DMS 273 (cell line): ENCODE measurements around the gene SDR39U1.
A peak's percentile ranks its signal among the peaks of the same experiment; 100 is the strongest.

Source experiments
- DNase-seq: peaks from one replicate; lab custom pipeline; 2025; ENCODE audit not compliant: unreplicated experiment; lab: John Stamatoyannopoulos, UW

The SDR39U1 gene

DNA sequence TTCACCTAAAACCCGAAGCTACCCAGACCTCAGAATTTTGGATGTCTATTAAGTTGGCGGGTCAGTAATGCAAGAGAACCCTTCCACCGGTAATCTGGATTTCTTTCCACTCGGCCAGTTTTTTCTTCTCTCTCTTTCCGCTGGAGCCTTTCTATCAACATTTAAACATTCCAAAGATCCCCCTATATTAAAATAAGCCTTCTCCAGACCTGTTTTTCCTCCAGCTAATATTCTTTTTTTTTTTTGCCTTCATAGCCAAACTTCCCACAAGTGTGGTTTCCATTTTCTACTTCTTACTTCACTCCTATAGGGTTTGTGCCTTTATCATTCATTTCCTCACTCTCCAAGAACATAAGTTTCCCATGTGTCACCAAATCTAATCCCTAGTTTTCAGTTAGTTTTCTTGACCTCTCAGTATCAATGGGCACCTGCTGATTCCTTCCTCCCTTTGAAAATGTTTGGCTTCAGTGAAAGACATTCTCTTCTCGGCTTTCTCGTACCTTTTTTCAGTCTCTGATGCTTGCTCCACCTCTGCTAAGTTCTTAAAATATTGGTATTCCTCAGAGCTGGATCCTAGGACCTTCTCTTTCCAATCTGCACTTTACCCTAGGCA is 583 bp upstream of the SDR39U1 start:
- no peak for DNase-seq

DNA sequence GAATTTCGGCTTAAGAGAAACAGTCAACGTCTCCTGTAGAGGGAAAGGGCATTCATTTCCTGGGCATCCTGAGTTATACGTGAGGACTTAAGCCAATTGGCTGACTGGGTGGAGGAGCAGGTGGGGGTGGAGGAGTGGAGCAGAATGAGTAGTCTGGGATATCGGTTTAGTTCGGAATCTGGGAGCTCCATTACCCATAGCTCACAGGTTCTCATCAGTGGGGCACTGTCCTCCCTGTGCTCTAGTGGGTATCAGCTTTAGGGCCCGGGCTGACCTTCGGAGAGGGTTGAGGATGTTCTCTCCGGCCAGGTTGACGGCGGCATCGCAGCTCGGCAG is 704 bp downstream of the SDR39U1 start:
- DNase-seq = peak; percentile 76

DNA sequence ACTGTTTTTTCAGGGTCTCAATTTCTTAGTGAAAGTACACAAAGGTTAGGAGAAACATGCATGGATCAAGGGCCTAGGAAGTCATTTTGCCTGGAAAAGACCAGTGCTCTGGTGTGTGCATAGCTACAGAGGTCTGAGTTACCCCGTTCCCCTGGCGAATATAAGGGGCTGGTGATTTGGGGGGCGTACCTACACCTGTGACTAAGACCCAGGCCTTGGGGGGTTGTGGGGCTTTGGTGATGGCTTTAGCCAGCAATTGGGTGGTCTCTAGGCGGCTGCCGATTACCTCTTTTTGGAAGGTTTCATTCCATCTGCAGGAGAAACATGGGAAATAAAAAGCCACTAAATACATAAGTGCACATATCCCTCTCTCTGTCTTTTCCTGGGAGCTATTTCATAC is 1.1 kb downstream of the SDR39U1 start:
- no peak for DNase-seq

DNA sequence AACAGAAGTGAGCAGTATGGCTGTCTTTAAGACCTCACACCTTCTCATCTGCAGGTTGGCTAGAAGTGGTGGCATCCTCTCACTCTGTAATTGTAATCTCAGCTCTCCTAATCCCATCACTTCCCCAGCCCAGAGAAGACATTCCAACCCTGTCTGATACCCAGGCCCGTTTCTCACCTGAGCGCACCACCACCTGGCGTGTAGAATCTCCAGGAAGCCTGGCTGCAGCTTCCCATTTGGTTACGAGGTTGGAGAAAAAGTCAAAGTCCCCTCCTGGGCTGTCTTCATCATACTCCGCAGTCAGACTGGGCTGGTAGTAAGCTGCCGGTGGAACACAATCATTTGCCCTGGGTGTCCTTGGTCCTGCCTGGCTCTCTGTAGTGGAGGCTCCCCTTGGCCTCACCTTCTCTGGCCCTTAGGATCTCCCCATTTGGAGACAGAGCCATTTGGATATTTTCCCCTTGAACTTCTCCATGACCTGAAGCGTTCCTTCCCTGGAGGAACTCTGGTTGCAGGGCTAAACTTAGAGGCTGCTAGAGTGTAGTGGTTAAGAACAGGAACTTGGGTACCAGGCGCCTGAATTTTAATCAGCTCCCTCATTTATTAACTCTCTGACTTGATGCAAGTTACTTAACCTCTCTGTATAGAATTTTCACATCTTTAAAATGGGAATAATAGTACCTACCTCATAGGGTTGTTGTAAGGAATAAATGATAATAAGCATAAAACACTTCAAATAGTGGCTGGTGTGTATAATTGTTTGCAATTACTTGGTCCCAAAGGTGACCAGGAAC is 1.8 kb downstream of the SDR39U1 start:
- DNase-seq = no peak

DNA sequence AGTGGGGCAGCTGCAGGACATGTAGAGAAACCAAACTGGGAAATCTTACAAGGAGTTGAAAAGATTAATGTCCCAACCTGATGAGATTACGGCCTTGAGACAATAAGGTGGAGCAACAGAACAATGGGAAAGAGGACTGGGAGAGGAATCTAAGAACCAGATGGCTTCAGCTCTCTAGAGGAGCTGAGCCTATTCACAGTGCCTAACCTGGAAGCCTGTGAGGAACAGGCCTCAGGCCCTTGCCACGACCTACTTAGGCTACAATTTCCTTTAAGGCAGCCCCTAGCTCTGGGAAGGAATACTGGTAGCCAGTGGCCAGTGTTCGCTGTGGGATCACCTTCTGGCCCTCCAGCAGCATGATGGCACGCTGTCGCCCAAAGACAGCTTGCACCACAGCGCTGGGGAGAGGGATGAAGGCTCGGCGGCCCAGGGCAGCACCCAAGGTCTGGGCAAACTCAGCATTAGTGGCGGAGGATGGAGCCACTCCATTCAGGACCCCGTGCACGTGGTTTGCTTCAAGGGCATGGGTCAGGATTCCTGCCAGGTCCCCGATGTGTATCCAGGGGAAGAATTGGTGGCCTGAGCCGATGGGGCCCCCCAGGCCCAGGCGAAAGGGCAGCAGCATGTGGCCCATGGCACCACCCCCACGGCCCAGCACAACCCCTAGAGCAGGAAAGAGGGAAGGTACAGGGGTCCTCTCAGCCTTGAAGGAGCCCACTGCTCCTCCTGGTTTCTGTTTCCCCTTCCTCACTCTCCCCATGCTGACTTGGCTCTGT is 2.6 kb downstream of the SDR39U1 start:
- DNase-seq = no peak

DNA sequence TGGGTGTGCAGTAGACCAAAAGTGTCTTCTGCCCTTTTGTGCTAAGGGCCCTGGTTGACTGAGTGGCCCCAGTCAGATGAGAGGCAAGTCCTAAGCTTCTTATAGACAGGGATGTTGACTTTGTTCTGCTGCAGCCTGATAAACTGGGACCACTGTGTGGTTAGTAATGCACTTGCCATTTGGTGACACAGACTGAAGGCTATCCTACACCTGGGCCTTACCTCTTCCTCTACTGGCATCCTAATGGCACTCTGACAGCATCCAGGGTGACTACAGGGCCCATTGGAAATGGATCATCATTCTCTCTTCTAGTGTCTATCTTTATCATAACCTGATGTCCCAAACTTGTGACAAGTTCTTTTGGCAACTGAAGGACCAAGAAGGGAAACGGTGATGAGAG is 3.3 kb downstream of the SDR39U1 start:
- DNase-seq = no peak

DNA sequence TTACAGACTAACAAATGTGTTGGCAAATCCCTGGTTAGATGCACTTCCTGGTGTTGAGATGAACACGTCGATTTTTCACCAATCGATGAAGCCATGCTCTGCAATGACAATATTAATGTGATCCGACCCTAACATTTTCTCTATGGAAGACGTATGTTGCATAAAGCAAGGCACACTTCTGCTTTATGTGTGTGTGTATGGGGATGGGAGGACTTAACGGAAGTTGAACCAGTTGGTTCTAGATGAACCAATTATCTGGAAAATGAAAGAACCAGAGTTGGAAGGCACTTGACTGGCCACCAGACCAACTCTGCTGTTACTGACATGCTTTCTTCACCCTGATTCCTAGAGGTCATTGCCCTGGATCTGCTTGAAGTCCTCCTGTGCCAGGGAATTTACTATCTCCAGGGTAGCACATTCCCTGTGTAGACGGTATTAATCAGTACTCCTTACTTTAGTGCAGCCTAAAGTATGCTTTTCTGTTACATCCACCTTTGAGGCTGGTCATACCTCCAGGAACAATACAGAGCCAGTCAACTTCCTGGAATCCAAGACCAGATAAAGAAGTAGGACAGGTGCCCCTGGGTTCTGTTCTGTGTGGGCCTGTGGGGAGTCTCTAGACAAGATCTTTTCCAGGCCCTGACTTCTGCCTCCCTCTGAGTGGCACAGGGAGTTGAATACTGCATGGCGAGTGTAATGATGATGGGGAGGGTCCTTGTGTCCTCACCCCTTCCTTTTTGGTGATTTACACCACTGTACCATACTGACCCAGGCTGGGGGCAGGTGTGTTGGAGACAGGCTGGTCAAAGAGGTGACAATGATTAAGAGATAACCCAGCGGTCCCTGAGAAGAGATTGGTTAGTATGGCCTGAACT is 4.1 kb downstream of the SDR39U1 start:
- no peak for DNase-seq

DNA sequence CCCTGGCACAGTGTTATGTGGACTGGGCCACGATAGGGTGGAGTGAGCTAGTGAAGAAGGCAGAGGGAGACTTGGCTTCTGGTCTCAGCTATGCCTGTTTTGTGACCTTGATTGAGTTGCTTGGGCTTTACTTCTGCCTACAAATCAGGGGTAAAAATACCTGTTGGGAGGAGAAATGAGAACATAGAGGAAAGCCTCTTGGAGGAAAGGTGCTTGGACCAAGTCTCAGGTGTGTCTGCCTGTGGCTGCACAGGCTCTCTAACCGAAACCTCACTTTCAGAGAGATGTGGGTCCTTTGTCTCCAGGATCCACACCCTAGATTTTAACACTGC is 4.9 kb downstream of the SDR39U1 start:
- DNase-seq = no peak

DNA sequence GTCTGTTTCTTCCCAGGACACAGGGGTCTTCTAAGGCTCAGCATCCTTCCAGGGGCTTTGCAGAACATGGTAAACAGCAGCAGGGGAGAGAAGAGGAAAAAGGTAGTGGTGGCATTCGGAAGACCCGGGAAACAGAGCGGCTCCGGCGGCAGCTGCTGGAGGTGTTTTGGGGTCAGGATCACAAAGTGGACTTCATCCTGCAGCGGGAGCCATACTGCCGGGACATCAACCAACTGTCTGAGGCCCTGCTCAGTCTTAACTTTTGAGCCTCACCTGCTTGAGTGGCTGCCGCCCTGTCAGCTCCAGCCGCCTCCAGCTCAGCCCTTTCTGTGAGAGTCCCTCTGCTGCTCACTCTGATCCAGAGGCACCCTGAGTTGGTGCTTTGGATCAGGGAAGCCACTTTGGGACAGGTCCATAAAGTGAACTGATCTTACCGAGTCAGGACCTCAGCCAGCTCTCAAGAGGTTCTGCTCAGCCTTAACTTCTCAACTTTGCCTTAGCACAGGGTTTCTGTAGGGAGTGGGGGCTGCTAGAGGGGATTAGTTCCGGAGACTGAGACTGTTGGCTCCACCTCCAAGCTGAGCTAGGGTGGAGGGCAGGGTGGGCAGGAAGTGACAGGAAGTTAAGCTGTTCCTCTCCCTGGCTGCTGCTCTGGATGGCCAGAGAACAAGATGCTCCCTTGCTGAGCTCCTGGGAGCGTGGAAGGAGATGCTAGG is 5.4 kb downstream of the SDR39U1 start:
- DNase-seq = no peak

DNA sequence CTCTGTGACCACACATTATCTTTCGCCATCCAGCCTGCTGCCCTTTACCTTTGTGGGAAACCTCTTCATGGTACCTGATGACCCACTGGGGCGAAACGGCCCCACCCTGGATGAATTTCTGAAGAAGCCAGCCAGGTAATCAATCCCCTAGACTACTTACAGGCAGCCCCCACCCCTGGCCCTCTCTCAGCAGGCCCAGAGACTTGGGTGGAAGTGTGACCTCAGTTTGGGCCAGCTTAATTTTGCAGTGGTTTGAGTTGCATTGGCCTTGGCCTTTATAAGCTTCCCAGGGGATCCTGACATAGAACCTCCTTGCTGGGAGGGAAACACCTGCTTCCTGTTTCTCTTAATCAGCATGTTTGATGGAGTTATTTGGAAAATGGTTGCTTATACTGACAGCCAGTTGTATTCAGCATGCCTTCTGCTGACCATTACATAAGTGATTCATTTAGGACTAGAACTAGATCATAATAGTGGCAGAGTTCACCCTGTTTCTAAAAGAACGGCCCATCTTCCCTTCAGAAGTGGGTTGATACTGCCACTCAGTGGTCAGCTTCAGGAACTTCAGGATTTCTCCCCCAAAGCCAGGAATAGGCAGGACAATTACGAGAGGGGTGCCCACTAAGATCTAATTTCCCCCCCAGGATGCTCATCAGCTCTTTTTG is 6.1 kb downstream of the SDR39U1 start:
- peak; percentile 80 for DNase-seq

DNA sequence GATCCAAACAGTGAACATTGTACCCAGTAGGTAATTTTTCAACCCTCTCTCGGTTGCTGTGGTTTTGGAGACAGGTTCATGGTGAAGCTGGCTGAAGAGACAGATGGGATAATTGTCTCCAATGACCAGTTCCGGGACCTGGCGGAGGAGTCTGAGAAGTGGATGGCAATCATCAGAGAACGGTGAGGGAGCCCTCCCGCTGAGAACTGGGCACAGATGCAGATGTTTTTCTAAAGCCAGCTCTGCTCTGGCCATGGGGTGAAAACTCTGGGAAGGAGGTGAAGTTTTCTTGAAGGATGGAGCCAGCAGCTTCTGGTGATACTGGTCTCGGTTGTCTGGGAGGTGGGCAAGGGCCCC is 6.6 kb downstream of the SDR39U1 start:
- no peak for DNase-seq

DNA sequence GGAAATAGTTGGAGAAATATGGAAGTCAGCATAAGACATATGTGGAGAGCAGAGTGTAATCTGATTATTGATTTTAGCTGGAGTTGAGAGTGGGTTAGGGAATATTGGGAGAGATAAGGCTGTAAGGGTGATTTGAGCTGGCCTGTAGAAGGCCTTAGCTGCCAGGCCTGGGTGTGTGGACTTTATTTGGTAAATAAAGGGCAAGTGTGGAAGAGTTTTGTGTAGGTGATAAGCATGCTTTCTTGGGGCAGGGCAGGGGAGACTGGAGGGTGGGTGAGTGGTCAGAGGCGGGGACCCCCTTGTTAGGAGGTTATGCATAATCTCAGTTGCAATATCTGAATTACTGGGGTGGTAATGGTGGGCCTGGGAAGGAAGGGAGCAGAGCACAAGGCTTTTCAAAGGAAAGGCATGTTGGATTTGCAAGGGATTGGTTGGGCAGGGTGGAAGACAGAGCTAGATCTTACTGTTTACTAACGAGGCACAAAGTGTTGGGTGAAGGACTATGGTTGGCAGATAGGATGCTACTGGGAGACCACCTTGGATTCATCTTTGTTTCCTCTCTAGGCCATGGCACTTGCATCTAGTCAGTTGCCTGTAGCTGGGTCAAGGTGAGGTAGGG is 7.3 kb downstream of the SDR39U1 start:
- DNase-seq = no peak

DNA sequence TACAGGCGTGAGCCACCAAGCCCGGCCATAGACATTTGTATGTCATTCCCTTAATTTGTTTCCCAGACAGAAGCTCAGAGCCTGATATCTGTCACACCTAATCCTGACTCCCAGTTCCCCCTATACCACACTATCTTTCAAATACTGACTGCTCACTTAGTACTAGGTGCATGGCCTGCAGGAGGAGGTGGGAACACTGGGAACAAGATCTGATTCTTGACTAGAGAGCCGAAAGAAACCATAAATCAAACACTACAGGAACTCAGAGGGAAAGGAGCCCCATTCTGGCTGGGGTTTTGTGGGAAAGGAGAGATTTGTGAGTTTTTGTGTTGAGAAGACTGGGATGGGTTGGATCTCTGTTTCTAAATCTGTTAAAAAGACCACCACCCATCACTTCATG is 7.9 kb downstream of the SDR39U1 start:
- no peak for DNase-seq

DNA sequence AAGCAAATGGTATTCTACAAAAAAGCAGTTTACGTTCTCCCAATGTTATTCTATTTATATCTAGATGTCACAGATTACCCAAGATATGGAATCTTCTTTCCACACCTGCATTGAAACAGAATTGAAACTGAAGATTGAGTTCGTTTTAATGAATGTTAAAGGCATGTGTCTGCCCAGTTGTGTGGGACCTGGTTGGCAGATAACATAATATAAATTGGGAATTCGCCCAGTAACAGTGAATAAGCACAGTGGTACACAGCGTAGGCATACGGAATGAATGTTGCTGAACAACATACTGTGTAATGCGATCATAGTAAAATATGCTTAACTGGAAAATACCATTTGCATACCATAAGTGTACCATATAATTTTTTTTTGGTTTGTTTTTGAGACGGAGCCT is 8.5 kb downstream of the SDR39U1 start:
- DNase-seq = no peak

DNA sequence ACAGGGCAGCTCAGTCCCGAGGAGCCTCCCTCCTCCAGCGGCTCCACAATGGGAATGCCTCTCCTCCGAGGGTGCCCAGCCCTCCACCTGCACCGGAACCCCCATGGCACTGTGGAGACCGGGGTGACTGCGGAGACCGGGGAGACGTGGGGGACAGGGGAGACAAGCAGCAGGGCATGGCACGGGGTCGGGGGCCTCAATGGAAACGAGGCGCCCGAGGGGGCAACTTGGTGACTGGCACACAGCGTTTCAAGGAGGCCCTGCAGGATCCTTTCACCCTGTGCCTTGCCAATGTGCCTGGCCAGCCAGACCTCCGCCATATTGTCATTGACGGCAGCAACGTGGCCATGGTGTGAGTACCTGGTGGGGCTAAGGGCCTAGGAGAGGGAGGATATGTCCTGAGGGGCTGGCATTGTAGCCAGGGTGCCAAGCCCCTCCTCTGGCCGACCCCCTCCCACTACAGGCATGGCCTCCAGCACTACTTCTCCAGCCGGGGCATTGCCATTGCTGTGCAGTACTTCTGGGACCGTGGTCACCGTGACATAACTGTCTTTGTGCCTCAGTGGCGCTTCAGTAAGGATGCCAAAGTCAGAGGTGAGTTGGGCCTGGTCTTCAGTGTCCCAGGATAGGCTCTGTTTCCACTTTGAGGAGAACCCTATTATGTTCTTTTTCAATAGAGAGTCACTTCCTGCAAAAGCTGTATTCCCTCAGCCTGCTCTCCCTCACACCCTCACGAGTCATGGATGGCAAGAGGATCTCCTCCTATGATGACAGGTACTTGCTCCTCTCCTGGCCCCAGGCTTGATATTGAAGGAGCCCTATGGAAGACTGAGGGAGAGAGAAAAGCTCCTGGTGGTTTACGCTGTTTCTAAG is 10.1 kb downstream of the SDR39U1 start:
- DNase-seq = no peak

DNA sequence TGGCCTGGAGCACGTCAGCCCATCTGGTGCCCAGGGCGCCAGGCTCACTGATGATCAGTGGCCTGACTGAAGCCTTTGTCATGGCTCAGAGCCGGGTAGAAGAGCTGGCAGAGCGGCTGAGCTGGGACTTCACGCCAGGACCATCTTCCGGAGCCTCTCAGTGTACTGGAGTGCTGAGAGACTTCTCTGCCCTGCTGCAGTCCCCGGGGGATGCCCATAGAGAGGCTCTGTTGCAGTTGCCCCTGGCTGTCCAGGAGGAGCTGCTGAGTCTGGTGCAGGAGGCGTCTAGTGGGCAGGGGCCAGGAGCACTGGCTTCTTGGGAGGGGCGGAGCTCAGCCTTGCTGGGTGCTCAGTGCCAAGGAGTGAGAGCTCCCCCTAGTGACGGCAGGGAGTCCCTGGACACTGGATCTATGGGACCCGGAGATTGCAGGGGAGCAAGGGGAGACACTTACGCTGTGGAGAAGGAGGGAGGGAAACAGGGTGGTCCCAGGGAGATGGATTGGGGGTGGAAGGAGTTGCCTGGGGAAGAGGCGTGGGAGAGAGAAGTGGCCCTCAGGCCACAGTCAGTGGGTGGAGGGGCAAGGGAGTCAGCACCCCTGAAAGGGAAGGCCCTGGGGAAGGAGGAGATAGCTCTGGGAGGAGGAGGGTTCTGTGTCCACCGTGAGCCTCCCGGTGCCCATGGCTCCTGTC is 10.9 kb downstream of the SDR39U1 start:
- DNase-seq = peak; percentile 97

DNA sequence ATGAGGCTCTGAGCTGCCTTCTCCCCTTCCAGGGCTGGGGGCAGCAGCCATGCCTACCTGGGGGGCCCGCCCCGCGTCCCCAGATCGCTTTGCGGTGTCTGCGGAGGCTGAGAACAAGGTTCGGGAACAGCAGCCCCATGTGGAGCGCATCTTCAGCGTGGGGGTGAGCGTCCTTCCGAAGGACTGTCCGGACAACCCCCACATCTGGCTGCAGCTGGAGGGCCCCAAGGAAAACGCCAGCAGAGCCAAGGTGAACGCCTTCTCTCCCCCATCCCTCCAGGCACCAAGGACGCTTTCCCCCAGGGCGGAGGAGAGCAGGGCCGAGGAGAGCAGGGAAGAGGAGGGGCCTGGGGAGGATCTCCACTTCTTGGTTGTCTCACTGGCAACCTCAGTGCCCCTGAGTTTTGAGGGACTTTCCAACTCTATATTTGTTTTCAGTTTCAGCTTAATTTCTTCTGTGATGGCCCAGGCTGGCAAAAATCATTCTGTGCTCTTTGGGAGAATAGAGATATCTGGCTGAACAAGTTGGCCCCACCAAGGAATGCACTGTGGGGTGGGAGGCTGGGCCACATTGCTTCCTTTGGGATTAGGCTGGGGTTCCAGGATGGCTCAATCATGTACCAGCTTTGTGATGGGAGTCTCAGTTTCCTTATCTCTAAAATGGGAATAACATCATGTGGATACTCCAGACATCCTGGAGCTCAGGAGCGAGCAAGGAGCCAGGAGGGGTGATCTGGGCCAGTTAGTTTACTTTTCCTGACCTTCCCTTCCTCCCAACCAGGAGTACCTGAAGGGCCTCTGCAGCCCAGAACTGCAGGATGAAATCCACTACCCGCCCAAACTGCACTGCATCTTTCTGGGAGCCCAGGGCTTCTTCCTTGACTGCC is 11.7 kb downstream of the SDR39U1 start:
- DNase-seq = no peak
